Stimulated activated CD4-positive, alpha-beta T cell treated with anti-CD3 and anti-CD28 coated beads, Interleukin-2, amount 100 ng/mL, for 24 hours (primary cell): ENCODE data around the gene GRPR.

Experiments
- DNase-seq, 2 donors: peaks; one replicate each; pipeline ENCODE4 v3.0.0-alpha.2; 2020

Gene GRPR

GRCh38 chrX:16186380-16187007, 63.1 kb downstream of the GRPR start:
- DNase-seq: no peak

GRCh38 chrX:16187024-16187760, 63.8 kb downstream of the GRPR start:
- DNase-seq: no peak

- DNase-seq: no peak
Measured at GRCh38 chrX:16188687-16189086, 65.3 kb downstream of the GRPR start.

- DNase-seq: no peak
Measured at GRCh38 chrX:16191605-16192004, 68.2 kb downstream of the GRPR start.

GRCh38 chrX:16196829-16197228, 73.5 kb downstream of the GRPR start:
- DNase-seq: no peak

- no peak for DNase-seq
Measured at GRCh38 chrX:16199343-16199742, 76.0 kb downstream of the GRPR start.

- no peak for DNase-seq
Measured at GRCh38 chrX:16202943-16203342, 79.6 kb downstream of the GRPR start.
